Activated T-helper 1 cell treated with Interleukin-2 at 50 U/mL for 16 hours (primary cell): ENCODE measurements around the gene EMX1.

Source experiments
- DNase-seq: peaks from one replicate; pipeline ENCODE4 v3.0.0-alpha.2; 2020; ENCODE audit warnings: low read depth

The EMX1 gene

DNA sequence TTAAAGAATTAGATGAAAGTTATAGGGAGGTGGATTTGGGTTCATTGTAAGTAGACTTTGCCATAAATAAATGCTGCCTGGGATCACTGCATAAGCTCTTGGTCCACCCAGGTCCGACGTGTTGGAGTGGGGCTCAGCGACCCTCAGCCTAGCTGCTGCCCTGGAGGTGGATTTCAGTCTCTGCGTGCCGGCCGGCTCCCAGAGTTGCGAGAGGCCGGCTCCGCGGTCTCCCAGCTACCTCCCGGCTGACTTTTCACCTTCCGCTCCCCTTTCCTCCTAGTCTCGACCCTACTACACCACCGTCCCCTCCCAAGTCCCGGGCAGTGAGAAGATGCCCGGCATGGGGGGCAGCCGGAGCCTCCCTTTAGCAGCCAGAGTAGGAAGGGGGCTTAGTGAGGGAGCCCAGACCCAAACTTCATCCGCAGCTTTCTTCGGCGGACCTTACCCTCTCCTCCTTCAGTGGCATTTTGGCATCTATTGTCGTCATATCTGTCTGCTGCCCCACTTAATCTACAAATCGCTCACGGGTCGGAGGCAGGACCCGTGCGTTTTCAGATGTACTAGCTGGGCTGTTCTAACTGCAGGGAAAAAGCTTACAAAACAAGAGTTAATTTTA lies 8.1 kb downstream of the EMX1 start:
- DNase-seq = no peak

DNA sequence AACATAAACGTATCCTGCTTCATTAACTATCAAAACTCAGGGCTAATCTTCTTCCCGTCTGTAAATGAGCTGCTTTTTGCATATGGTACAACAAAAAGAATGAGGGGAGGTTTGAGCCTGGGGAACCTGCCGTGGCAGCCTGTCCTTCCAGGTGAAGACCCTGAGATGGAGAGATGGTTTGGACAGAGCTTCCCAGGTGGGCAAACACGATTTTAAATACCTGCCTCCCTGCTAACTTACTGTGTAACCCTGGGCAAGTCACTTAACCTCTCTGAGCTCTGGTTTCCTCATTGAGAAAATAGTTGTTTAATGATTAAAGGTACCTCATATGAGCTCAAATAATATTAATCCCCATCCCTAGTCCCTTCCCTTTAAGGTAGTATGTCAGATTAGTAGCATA lies 9.0 kb downstream of the EMX1 start:
- no peak for DNase-seq

GRCh38 chr2:72926811-72927465 lies 9.6 kb downstream of the EMX1 start:
- DNase-seq = no peak

DNA sequence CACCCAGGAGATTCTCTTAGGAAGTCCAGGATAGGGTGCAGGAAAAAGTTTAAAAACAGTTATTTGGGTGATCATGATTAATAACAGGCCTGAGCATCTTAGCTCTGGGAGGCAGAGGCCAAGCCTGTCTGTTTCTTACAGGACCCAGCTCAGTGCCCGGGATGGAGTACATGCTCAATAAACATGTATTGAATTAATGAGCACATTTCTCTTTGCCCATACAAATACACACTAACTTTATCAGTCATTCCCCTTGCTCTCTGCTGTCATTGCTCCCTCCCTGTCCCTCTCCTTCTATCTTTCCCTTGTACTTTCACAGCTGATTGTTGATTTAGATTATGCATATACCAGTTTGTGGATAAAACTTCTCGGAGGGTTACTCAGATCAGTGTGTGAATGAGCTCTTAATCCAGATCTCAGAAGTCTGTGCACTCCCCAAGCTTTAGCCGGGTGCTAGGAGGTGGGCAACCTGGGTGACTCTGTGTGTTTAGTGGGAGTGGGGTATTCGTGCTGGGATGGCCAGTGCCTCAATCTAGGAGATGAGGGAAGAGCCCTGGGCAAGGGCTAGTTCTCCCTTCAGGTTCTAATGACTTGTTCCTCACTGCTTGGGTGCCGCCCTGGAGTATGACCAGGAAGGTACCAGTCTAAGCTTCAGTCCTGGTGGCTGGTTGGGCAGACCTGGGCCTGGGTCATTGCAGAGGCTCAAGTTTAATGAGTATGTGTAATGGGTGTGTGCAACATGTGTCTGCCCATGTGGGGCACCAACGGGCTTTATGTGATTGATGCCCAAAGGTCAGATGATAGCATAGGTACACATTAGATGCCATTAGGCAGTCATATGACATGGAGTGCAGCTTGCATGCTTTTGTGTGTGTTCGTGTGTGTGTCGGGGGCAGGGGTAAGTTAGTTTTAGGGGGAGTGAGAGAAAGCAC lies 10.6 kb downstream of the EMX1 start:
- no peak for DNase-seq

DNA sequence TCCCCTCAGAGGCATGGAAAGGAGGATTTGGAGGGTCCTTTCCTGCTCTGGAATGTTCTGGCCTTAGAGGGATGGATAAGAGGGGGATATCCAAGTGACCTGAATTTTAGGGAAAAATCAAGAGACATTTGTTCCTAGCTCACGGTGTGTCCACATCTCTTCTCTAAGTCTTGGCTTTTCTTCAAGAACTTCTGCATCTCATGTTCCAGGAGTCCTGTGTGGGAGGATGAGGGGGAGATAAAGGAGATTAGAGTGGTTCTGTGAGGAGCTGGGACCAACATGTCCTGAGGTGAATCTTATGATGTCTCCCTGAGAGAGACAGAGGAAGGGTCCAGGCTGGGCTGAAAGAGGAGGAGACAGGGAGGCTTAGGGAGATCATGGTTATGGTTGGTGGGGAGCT lies 11.7 kb downstream of the EMX1 start:
- no peak for DNase-seq

DNA sequence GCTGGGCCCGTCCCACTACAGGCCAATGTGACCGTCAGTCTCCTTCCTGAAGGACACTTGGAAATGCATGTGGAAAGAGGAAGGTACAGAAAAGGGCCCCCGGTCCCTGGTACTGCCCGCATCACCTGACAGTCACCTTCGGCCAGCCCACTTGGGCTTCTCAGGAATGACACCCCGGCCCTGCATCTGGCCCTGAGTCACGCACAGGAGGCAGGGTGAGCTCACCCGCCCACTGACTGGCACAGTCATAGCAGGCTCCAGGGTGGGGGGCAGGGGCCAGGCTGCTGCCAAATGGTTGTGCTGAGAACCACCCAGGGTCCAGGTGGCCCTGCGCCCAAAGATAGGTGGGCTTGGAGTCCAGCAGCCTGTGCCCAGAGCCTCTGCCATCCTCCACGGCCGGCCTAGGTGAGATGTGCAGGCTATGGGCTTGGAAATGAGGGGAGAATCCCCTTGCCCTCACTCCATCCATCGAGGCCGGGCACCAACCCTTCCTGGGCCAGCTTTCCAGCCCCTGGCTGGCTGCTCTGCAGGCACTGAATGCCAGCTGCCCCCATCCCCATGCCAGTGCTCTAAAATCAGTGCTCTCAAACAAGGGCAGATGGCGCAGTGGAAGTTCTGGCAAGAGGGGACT lies 14.1 kb downstream of the EMX1 start:
- no peak for DNase-seq

- no peak for DNase-seq
Measured at GRCh38 chr2:72932045-72932740, 14.9 kb downstream of the EMX1 start.

DNA sequence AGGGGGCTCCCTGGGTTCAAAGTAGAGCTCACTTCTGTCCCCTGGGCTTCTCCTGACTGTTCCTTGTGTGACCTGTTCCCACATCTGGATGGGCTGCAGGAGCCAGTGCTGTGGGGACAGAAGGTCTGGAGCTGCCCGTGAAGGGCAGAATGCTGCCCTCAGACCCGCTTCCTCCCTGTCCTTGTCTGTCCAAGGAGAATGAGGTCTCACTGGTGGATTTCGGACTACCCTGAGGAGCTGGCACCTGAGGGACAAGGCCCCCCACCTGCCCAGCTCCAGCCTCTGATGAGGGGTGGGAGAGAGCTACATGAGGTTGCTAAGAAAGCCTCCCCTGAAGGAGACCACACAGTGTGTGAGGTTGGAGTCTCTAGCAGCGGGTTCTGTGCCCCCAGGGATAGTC lies 15.5 kb downstream of the EMX1 start:
- DNase-seq = no peak

- no peak for DNase-seq
Measured at GRCh38 chr2:72933207-72933606, 15.9 kb downstream of the EMX1 start.

- no peak for DNase-seq
Measured at GRCh38 chr2:72933646-72934151, 16.4 kb downstream of the EMX1 start.

- no peak for DNase-seq
Measured at GRCh38 chr2:72934683-72935610, 17.6 kb downstream of the EMX1 start.

DNA sequence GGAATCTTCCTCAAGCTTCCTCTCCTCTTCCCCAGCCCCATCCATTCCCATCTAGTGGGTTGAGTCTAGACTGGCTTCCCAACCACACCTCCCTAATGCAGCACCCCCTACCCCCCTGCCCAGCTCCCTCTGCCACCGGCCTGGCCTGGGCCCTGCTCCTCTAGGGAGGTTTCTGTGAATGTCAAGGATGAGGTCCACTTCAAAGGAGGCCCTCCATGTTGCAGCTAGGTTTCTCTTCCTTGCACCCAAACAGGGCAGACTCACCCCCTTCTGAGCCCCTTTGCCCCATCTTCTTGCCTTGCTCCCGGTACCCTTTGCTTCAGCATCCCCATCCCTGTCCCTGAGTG lies 18.3 kb downstream of the EMX1 start:
- no peak for DNase-seq

- no peak for DNase-seq
Measured at GRCh38 chr2:72936660-72937355, 19.5 kb downstream of the EMX1 start.

GRCh38 chr2:72937356-72937669 lies 20.0 kb downstream of the EMX1 start:
- DNase-seq = no peak

DNA sequence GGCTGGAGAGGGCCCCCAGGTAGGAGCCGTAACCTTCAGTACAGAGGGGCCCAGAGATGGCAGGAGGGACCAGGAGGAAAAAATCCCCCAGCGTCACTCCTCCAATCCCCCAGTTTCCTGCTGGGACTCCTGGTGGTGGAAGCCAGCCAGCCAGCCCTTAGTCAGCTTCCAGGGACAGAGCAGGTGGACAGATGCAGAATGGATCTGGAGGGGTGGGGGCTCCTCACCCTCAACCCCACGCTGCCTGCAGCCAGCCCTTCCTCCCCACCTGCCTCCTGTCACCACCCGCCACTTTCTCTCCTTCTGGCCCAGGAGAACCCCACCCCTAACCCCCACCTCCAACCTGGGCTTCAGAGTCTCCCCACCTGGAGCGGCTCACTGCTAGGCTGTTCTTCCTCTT lies 21.1 kb downstream of the EMX1 start:
- no peak for DNase-seq

GRCh38 chr2:72940361-72940760 lies 23.0 kb downstream of the EMX1 start:
- DNase-seq = no peak

DNA sequence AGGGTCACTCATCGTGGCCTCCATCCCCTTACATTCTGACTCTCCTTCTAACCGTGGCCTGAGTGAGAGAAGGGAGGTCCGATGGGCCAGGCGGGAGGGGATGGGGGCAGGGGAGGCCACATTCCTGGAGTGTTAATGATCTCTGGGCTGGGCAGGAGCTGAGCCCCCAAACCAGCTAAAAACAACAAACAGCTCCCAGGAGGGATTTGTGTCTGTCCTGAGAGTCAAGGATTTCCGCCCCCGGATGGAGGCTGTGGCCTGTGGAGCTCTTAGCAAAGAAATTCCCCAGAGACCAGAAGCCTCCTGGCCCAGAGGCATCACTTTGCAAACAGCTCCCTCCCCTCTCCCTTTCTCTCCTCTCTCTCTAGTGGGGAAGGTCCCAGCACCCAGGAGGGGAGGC lies 23.5 kb downstream of the EMX1 start:
- no peak for DNase-seq

DNA sequence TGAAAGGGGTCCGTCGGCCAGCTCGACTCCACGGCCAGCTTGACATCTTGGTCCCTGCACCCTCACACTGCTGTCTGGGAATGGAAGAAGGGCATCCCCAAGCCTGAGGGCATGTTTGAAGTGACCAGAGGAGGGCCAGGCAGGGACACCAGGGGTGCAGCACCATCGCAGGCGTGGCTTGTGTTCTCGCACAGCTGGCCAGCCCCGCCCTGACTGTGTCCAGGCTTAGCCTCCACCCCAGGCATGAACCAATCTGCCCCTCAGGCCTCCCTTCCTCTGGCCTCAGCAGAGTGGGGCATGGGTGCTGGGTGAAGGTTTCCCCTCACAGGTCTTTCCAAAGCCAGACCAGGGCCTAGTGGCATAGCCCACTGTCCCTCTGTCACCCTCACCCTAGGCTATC lies 25.0 kb downstream of the EMX1 start:
- DNase-seq = no peak

DNA sequence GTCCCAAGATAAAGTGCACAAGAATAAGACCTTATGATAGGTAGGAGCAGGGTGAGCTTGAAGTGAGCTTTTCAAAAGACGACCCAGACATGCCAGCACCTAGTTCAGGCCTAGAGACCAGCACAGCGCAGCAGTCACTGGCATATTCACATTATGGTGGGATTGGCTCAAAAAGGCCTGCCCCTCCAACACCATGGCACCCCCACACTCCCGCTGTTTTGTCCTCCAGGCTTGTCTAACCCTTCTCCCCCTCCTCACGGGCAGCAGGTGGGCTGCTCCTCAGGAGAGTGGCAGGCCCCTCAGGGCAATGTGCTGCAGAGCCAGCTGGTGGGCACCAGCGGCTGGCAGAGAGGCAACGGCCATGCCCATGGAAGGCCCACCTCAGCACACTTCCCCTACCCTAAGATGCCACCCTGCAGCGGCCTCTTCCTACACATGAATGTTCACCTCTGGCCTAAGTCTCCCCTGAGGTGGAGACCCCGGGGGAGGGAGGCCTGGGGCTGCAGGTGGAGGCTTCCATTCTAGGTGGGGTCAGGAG lies 25.6 kb downstream of the EMX1 start:
- DNase-seq = no peak
